ENCODE results near the gene RC3H1.

DNA sequence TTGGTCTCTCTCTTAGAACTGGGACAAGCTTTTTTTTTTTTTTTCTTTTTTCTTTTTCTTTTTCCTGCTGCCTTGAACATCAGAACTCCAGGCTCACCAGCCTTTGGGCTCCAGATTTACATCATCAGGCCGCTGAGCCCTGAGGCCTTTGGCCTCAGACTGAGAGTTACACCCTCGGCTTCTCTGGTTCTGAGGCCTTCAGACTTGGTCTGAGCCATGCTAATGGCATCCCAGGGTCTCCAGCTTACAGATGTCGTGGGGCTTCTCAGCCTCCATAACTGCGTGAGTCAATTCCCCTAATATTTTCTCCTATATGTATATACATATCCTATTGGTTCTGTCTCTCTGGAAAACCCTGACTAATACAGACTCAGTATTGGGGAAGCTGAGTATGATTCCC is 36.5 kb upstream of the RC3H1 start:
- no peak for TF ChIP-seq POLR2AphosphoS5 (IDR thresholded peaks at IDR 0.05; ENCODE audit: low read depth, low read length)
- TF ChIP-seq TAF1 (IDR thresholded peaks at IDR 0.05; ENCODE audit: borderline replicate concordance, low read depth, low read length) = no peak
